Measurements from ENCODE around the gene LIMK1. TPM values are rescaled to one million over a fixed set of nuclear protein-coding genes. Genes with fewer than 3 reads are reported as not detected.

Gene LIMK1
- total and polyA plus RNA-seq, 2 of the 4 experiments (the other 2 are of a cell fraction): 25.8 to 48.0 TPM

DNA sequence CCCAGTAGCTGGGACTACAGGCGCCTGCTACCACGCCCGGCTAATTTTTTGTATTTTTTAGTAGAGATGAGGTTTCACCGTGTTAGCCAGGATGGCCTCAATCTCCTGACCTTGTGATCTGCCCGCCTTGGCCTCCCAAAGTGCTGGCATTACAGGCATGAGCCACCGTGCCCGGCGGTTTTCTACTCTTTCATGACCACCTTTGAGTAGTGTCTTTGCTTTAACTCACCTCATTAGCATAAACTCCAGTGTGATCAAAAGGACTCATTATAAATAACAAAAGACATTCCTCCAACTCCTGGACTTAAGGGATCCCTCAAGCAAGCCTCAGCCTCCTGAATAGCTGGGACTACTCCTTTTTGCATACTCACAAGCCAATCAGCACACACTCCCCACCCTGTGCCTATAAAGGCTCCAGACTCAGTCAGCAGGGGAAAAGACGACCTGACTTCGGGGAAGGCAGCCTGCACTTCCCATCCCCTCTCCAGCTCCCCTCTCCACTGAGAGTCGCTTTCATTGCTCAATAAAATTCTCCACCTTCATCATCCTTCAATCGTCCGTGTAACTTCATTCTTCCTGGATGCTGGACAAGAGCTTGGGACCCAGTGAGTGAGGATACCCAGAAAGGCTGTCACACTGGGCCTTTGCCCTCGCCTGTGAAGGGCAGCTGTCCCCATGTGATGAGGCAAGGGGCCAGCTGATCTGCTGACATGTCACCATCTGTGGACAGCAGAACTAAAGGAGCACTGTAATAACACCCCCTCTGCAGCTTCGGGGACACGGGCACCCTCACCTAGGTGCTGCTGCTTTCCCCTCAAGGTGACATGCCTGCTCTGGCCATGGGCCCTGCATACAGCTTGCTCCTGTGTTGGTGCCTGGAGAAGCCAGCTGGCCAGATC, 55.6 kb downstream of the LIMK1 start:
- 95% methylated on average over 6 of the region's 16 CpGs; no CpG with 5 or more reads in 1 of the 2 experiments for WGBS, 2 experiments (ENCODE audit: extremely low coverage in 2 of 2, insufficient read length in 1 of 2)
- CTCF ChIA-PET: no interaction called here
- no peak overlapping the region for H3K4me3 ChIP-seq (ENCODE audit: insufficient read depth, low read depth, low read length)
- in situ Hi-C loops (cut with MboI; ENCODE audit: low sequenced_read_pairs): no loop called here
- H3K4me2 ChIP-seq (ENCODE audit: low read depth, low read length): no peak overlapping the region
- dilution Hi-C loops (cut with HindIII; ENCODE audit: low sequenced_read_pairs, unreplicated experiment): no loop called here
- H2AK9ac ChIP-seq (replicated peaks; ENCODE audit: low read depth, low read length, poor library complexity): no peak overlapping the region
- H3K27ac ChIP-seq (ENCODE audit: insufficient read depth, low read length): no peak overlapping the region
- no peak overlapping the region for H3K18ac ChIP-seq (ENCODE audit: low read depth, low read length)
- BruUV-seq (replicated peaks): no TSS peak
- H4K20me1 ChIP-seq (ENCODE audit: insufficient read depth, low read length): no peaks in the 10 kb centered on the region
- H3K79me1 ChIP-seq (ENCODE audit: low read depth in 1 of 2, low read length in 2 of 2): no peaks in the 10 kb centered on the region
- H4K91ac ChIP-seq (ENCODE audit: insufficient read depth, low read depth, low read length): no peak overlapping the region
- 0 out of 2 replicates have a peak, but pooled peaks cover 2% of the 10 kb centered on the region for H3K9me1 ChIP-seq (ENCODE audit: insufficient read depth, low read length)
- H4K5ac ChIP-seq (ENCODE audit: low read depth, low read length): no peak overlapping the region
- no peak for DNase-seq
- H3K23ac ChIP-seq (ENCODE audit: low read depth, low read length): no peak overlapping the region
- no peak for ATAC-seq (ENCODE audit: low read depth)
- H3K56ac ChIP-seq (ENCODE audit: extremely low read depth, insufficient read depth, low read length): no peak overlapping the region
- H2BK15ac ChIP-seq (ENCODE audit: low read depth, low read length): no peak overlapping the region
- no peak overlapping the region for H3K14ac ChIP-seq (replicated peaks; ENCODE audit: low read depth, low read length)
- TF ChIP-seq CEBPB (IDR thresholded peaks at IDR 0.05; ENCODE audit: low read depth, low read length): no peak
- no peak for TF ChIP-seq MAFK (IDR thresholded peaks at IDR 0.05; ENCODE audit: low read depth, low read length)
- TF ChIP-seq, protein P1, sequence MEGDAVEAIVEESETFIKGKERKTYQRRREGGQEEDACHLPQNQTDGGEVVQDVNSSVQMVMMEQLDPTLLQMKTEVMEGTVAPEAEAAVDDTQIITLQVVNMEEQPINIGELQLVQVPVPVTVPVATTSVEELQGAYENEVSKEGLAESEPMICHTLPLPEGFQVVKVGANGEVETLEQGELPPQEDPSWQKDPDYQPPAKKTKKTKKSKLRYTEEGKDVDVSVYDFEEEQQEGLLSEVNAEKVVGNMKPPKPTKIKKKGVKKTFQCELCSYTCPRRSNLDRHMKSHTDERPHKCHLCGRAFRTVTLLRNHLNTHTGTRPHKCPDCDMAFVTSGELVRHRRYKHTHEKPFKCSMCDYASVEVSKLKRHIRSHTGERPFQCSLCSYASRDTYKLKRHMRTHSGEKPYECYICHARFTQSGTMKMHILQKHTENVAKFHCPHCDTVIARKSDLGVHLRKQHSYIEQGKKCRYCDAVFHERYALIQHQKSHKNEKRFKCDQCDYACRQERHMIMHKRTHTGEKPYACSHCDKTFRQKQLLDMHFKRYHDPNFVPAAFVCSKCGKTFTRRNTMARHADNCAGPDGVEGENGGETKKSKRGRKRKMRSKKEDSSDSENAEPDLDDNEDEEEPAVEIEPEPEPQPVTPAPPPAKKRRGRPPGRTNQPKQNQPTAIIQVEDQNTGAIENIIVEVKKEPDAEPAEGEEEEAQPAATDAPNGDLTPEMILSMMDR (conservative IDR thresholded peaks at IDR 0.05; ENCODE audit: low read depth, low read length): no peak
- TF ChIP-seq NFE2L2 (IDR thresholded peaks at IDR 0.05; ENCODE audit: low read depth, low read length): no peak
- TF ChIP-seq, protein P2, sequence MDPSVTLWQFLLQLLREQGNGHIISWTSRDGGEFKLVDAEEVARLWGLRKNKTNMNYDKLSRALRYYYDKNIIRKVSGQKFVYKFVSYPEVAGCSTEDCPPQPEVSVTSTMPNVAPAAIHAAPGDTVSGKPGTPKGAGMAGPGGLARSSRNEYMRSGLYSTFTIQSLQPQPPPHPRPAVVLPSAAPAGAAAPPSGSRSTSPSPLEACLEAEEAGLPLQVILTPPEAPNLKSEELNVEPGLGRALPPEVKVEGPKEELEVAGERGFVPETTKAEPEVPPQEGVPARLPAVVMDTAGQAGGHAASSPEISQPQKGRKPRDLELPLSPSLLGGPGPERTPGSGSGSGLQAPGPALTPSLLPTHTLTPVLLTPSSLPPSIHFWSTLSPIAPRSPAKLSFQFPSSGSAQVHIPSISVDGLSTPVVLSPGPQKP (IDR thresholded peaks at IDR 0.05; ENCODE audit: borderline replicate concordance, low read depth, low read length): no peak
- TF ChIP-seq RFX5 (IDR thresholded peaks at IDR 0.05; ENCODE audit: low read depth, low read length): no peak
- no peak for TF ChIP-seq MAZ (IDR thresholded peaks at IDR 0.05; ENCODE audit: borderline replicate concordance, low read depth, low read length)
- no peak for TF ChIP-seq POLR2A (IDR thresholded peaks at IDR 0.05; ENCODE audit: low read depth, low read length)
- no peak for TF ChIP-seq RAD21 (IDR thresholded peaks at IDR 0.05; ENCODE audit: low read length)
- no peak for TF ChIP-seq BHLHE40 (IDR thresholded peaks at IDR 0.05; ENCODE audit: low read depth, low read length)
- TF ChIP-seq MXI1 (IDR thresholded peaks at IDR 0.05; ENCODE audit: borderline replicate concordance, low read depth, low read length): no peak
- no peak for TF ChIP-seq FOS (IDR thresholded peaks at IDR 0.05; ENCODE audit: low read depth, low read length)
- no peak for TF ChIP-seq RCOR1 (IDR thresholded peaks at IDR 0.05; ENCODE audit: insufficient replicate concordance, low read length)
- H2BK20ac ChIP-seq (ENCODE audit: low read depth, low read length): no peak overlapping the region
- peaks cover 3% of the 10 kb centered on the region; the same call in 1 of the 2 replicates for H3K4me1 ChIP-seq (ENCODE audit: control insufficient read depth, insufficient read depth, low read length)
- H3K9me3 ChIP-seq (ENCODE audit: control insufficient read depth, insufficient read depth, low read length): no peaks in the 10 kb centered on the region; the same call in 1 of the 2 replicates
- no peaks in the 10 kb centered on the region for H3K36me3 ChIP-seq (ENCODE audit: control insufficient read depth, insufficient read depth, low read length)
- POLR2A ChIA-PET (ENCODE audit: unreplicated experiment): no interaction called here
- H3K9ac ChIP-seq (ENCODE audit: low read depth, low read length): no peak overlapping the region
- H2BK120ac ChIP-seq (ENCODE audit: low read depth, low read length): no peak overlapping the region
- H3K4ac ChIP-seq (ENCODE audit: low read depth, low read length): no peak overlapping the region
- no peak overlapping the region for H4K8ac ChIP-seq (ENCODE audit: low read depth in 2 of 2, low read length in 2 of 2)
- H2AK5ac ChIP-seq (ENCODE audit: low read depth, low read length): no peak overlapping the region; the same call in 1 of the 2 replicates
- no peak overlapping the region for H2AFZ ChIP-seq (replicated peaks; ENCODE audit: low read length, poor library complexity)
- no peak overlapping the region for H2BK5ac ChIP-seq (ENCODE audit: low read depth, low read length, poor library complexity, severe bottlenecking)
- intact Hi-C loops (cut with micrococcal nuclease): no loop called here
- no peaks in the 10 kb centered on the region for H3K27me3 ChIP-seq (ENCODE audit: control insufficient read depth, insufficient read depth, low read length)

Data from IMR-90 (cell line).